IgD-negative memory B cell (primary cell): ENCODE data around the gene BPGM. TPM values are rescaled to one million over a fixed set of nuclear protein-coding genes. Genes with fewer than 3 reads are reported as not detected.
A peak's percentile ranks its signal among the peaks of the same experiment; 100 is the strongest.

Source experiments
- H3K27ac Mint-ChIP-seq, 3 donors: one replicate each; pipeline ENCODE4 v1.8.0; 2020 to 2022; ENCODE audit warnings: mild to moderate bottlenecking in 3 of 3, mixed read lengths in 3 of 3, moderate library complexity in 1 of 3
- H3K27me3 Mint-ChIP-seq: one replicate; pipeline ENCODE4 v1.8.0; 2021; ENCODE audit warnings: mixed read lengths
- H3K36me3 Mint-ChIP-seq: one replicate; pipeline ENCODE4 v1.8.0; 2020; ENCODE audit warnings: mild to moderate bottlenecking, mixed read lengths
- H3K4me1 Mint-ChIP-seq, 3 donors: one replicate each; pipeline ENCODE4 v1.8.0; 2020 to 2022; ENCODE audit warnings: mixed read lengths in 3 of 3, mild to moderate bottlenecking in 1 of 3
- H3K4me3 Mint-ChIP-seq, 4 donors: one replicate each; pipeline ENCODE4 v1.8.0; 2020 to 2022; ENCODE audit warnings: mild to moderate bottlenecking in 4 of 4, mixed read lengths in 4 of 4, moderate library complexity in 3 of 4
- H3K9me3 Mint-ChIP-seq, 3 donors: one replicate each; pipeline ENCODE4 v1.8.0; 2020 to 2021; ENCODE audit warnings: mixed read lengths in 3 of 3, mild to moderate bottlenecking in 1 of 3
- polyA plus RNA-seq: library from polyadenylated mRNA; unstranded; fragments of 300-500 nt; fragmentation: Illumina TruSeq; gene quantifications from one replicate; pipeline ENCODE4 v1.2.3, GENCODE V29; 2021

Gene BPGM
- polyA plus RNA-seq, 1 donor from 2014 or later: 21.4 TPM

GRCh38 chr7:134703782-134704181 is 57.1 kb downstream of the BPGM start:
- Mint-ChIP-seq H3K27ac (no peak overlapping the region), H3K27me3 (no peaks in the 10 kb centered on the region), H3K36me3 (no peaks in the 10 kb centered on the region), H3K9me3 (no peaks in the 10 kb centered on the region), H3K4me1 (no peaks in the 10 kb centered on the region), H3K4me3 (no peak overlapping the region)

GRCh38 chr7:134704827-134705226 is 58.2 kb downstream of the BPGM start:
- H3K36me3 Mint-ChIP-seq: no peaks in the 10 kb centered on the region
- H3K4me3 Mint-ChIP-seq: no peak overlapping the region
- H3K27ac Mint-ChIP-seq: no peak overlapping the region
- no peaks in the 10 kb centered on the region for H3K9me3 Mint-ChIP-seq
- H3K27me3 Mint-ChIP-seq: no peaks in the 10 kb centered on the region
- no peaks in the 10 kb centered on the region for H3K4me1 Mint-ChIP-seq

GRCh38 chr7:134705716-134706115 is 59.1 kb downstream of the BPGM start:
- no peaks in the 10 kb centered on the region for H3K9me3 Mint-ChIP-seq
- no peak overlapping the region for H3K4me3 Mint-ChIP-seq
- no peaks in the 10 kb centered on the region for H3K27me3 Mint-ChIP-seq
- no peak overlapping the region for H3K27ac Mint-ChIP-seq
- H3K36me3 Mint-ChIP-seq: no peaks in the 10 kb centered on the region
- H3K4me1 Mint-ChIP-seq: no peaks in the 10 kb centered on the region

DNA sequence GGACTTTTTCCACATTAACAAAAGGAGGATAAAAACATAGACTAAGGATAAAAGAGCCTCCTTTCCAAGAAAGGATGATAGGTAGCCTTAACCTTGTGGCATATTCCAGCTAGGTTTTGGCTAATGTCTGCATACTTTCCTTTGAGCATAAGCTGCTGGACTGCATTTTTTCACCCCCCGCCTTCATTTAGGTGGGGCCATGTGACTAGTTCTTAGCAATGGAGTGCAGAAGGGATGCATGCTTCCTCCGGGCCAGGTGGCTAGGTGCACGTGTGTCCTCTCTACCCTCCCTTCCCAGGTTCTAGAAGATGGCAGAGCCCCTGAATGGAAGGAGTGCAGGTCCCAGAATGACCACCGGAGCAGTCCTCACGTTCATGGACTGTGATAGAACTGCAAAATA is 59.8 kb downstream of the BPGM start:
- no peaks in the 10 kb centered on the region for H3K36me3 Mint-ChIP-seq
- no peak overlapping the region for H3K4me3 Mint-ChIP-seq
- H3K27ac Mint-ChIP-seq: no peak overlapping the region
- H3K4me1 Mint-ChIP-seq: peaks cover 0 to 2% (median 0%) of the 10 kb centered on the region in 3 donors
- peaks cover 1% of the 10 kb centered on the region for H3K27me3 Mint-ChIP-seq
- no peaks in the 10 kb centered on the region for H3K9me3 Mint-ChIP-seq

DNA sequence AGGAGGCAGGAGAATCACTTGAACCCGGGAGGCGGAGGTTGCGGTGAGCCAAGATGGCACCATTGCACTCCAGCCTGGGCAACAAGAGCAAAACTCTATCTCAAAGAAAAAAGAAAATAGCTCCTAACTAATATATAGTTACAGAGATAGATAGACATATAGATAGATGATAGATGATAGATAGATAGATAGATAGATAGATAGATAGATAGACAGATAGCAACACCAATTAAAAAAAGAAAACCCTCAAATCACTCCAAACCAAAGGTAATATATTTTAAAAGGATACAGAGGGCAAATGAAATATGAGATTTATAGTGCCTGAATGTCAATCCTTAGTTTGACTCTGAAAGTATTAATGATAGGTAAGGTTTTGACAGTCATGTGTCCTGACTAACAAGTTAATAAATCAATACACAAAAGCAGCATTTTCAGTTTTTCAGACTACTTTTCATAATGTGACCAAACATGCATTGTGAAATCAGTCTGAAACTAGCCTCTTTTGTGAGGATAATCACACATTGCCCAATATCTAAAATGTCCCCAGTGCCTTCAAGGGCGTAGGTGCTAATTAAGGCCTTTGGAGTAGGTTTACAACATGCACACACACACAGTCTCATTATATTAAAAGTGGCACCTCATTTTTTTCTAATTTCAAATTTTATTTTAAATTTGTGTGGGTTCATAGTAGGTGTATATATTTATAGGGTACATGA is 61.2 kb downstream of the BPGM start:
- Mint-ChIP-seq H3K27me3 (peaks cover 5% of the 10 kb centered on the region), H3K4me3 (no peak overlapping the region), H3K36me3 (no peaks in the 10 kb centered on the region), H3K4me1 (peaks cover 0 to 2% (median 0%) of the 10 kb centered on the region in 3 donors), H3K27ac (no peak overlapping the region), H3K9me3 (no peaks in the 10 kb centered on the region)

GRCh38 chr7:134708692-134709091 is 62.0 kb downstream of the BPGM start:
- H3K36me3 Mint-ChIP-seq: no peaks in the 10 kb centered on the region
- peaks cover 0 to 2% (median 0%) of the 10 kb centered on the region in 3 donors for H3K4me1 Mint-ChIP-seq
- peaks cover 5% of the 10 kb centered on the region for H3K27me3 Mint-ChIP-seq
- H3K4me3 Mint-ChIP-seq: no peak overlapping the region
- no peak overlapping the region for H3K27ac Mint-ChIP-seq
- no peaks in the 10 kb centered on the region for H3K9me3 Mint-ChIP-seq

GRCh38 chr7:134709197-134709596 is 62.5 kb downstream of the BPGM start:
- Mint-ChIP-seq H3K27me3 (peaks cover 5% of the 10 kb centered on the region), H3K36me3 (no peaks in the 10 kb centered on the region), H3K4me1 (peaks cover 0 to 2% (median 0%) of the 10 kb centered on the region in 3 donors), H3K9me3 (no peaks in the 10 kb centered on the region), H3K27ac (no peak overlapping the region), H3K4me3 (no peak overlapping the region)

DNA sequence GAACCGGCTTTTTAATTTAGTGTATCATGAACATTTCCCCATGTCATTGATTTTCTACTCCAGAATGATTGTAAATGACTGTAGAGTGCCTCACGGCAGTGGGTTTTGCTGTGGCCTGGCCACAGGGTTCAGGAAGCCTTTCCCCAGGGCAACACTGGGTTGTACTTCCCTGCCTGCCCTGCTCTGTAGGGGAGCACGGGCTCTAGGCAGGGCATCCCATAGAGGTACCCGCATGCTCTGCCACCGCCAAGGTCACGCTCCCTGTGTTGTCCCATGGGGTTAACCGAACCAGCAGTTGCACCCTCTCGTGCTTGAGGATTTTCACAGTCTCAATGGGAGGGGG is 63.8 kb downstream of the BPGM start:
- peaks cover 0 to 2% (median 0%) of the 10 kb centered on the region in 3 donors for H3K4me1 Mint-ChIP-seq
- H3K27ac Mint-ChIP-seq: no peak overlapping the region
- no peaks in the 10 kb centered on the region for H3K9me3 Mint-ChIP-seq
- H3K36me3 Mint-ChIP-seq: no peaks in the 10 kb centered on the region
- no peak overlapping the region for H3K4me3 Mint-ChIP-seq
- H3K27me3 Mint-ChIP-seq: peaks cover 5% of the 10 kb centered on the region

- H3K36me3 Mint-ChIP-seq: no peaks in the 10 kb centered on the region
- peaks cover 5% of the 10 kb centered on the region for H3K27me3 Mint-ChIP-seq
- H3K4me1 Mint-ChIP-seq: peaks cover 0 to 2% (median 0%) of the 10 kb centered on the region in 3 donors
- no peak overlapping the region for H3K4me3 Mint-ChIP-seq
- H3K27ac Mint-ChIP-seq: peak overlapping the region in 1 of 3 donors; percentile 6
- H3K9me3 Mint-ChIP-seq: peaks cover 0 to 1% (median 0%) of the 10 kb centered on the region in 3 donors
Observed at GRCh38 chr7:134710854-134711624, 64.4 kb downstream of the BPGM start.

- Mint-ChIP-seq H3K9me3 (peaks cover 0 to 1% (median 0%) of the 10 kb centered on the region in 3 donors), H3K36me3 (no peaks in the 10 kb centered on the region), H3K27me3 (peaks cover 5% of the 10 kb centered on the region), H3K4me1 (peaks cover 0 to 2% (median 0%) of the 10 kb centered on the region in 3 donors), H3K4me3 (no peak overlapping the region), H3K27ac (no peak overlapping the region)
Observed at GRCh38 chr7:134712196-134712595, 65.5 kb downstream of the BPGM start.

DNA sequence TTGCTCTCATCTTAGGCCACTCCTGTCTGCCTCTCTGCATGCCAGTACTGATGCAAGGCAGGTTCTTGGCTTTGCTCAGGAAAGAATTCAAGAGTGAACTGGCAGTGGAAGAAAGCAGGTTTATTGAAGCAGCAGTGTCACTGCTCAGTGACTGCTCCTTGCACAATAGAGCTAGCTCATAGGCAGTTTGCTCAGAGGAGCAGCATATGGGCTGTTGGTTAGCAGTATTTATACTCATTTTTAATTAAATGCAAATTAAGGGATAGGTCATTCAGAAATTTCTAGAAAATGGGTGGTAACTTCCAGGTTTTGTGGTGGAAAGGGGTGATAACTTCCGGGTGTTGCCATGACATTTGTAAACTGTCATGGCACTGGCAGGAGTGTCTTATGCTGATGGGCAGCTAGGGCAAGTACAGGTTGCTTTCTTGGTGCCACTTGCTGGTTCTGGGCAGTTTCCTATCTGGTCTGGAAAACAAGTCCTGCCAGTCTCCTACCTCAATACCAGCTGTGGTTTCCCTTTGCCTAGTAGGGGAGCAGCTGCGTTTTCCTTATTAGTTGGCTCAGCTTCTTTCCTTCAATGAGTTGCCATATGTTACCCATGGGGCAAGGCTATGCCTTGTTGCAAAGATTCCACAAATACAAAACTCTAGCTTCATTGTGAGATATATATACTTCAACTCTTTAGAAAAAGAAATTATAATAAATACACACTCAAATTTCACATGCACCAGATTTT is 68.0 kb downstream of the BPGM start:
- Mint-ChIP-seq H3K36me3 (no peaks in the 10 kb centered on the region), H3K27ac (peak overlapping the region in 1 of 3 donors; percentile 12), H3K4me3 (peak overlapping the region in 1 of 4 donors; percentile 61), H3K9me3 (peaks cover 0 to 1% (median 0%) of the 10 kb centered on the region in 3 donors), H3K4me1 (peaks cover 0 to 2% (median 0%) of the 10 kb centered on the region in 3 donors), H3K27me3 (peaks cover 5% of the 10 kb centered on the region)

DNA sequence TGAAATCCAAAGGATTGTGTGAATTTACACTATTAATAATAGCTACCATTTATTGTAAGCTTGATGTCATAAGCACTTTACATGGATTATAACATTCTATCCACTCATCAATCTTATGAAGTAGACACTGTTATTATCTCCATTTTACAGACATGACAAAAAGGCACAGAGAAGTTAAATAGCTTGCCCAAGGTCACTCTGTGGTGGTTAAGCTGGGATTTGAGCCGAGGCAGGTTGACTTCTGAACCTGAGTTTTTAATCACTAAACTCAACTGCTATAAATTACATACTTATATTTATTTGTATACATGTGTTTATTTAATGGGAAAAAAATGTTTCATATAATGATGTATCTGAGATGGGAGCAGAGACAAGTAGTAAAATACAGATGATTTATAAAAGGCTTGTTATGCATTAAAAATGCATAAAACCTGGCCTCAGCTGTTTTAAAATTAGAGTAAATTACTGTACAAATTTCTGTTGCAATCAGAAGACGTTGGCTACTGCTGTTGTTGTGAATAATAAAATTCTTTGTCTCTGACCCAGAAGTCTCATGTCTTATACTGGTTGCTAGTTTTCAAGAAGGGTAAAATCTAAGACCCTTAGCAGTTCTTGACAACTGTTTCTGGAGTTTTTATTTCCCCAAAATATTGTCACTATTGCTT is 71.7 kb downstream of the BPGM start:
- H3K27me3 Mint-ChIP-seq: no peaks in the 10 kb centered on the region
- H3K36me3 Mint-ChIP-seq: no peaks in the 10 kb centered on the region
- H3K4me3 Mint-ChIP-seq: no peak overlapping the region
- H3K4me1 Mint-ChIP-seq: no peaks in the 10 kb centered on the region
- no peak overlapping the region for H3K27ac Mint-ChIP-seq
- H3K9me3 Mint-ChIP-seq: peaks cover 0 to 1% (median 0%) of the 10 kb centered on the region in 3 donors

GRCh38 chr7:134720091-134720935 is 73.7 kb downstream of the BPGM start:
- H3K36me3 Mint-ChIP-seq: peaks cover 1% of the 10 kb centered on the region
- H3K27ac Mint-ChIP-seq: no peak overlapping the region
- no peaks in the 10 kb centered on the region for H3K27me3 Mint-ChIP-seq
- no peak overlapping the region for H3K4me3 Mint-ChIP-seq
- H3K9me3 Mint-ChIP-seq: peaks cover 0 to 1% (median 0%) of the 10 kb centered on the region in 3 donors
- H3K4me1 Mint-ChIP-seq: no peaks in the 10 kb centered on the region

GRCh38 chr7:134721171-134721570 is 74.5 kb downstream of the BPGM start:
- Mint-ChIP-seq H3K36me3 (peaks cover 3% of the 10 kb centered on the region), H3K4me1 (no peaks in the 10 kb centered on the region), H3K9me3 (peaks cover 0 to 1% (median 0%) of the 10 kb centered on the region in 3 donors), H3K27me3 (no peaks in the 10 kb centered on the region), H3K27ac (no peak overlapping the region), H3K4me3 (no peak overlapping the region)
